Naive thymus-derived CD8-positive, alpha-beta T cell (primary cell): ENCODE results near the gene OPN1MW3. TPM values are rescaled to one million over a fixed set of nuclear protein-coding genes. Genes with fewer than 3 reads are reported as not detected.
"Not testable (repeated sequence)": the region's sequence is repeated elsewhere in the genome, so short reads cannot be mapped to it uniquely, and the experiment has no call there.

Experiments
- ATAC-seq, 2 donors: fragments of 150-1000 bp; cut with Tn5 transposase in 1 of 2; sonication (Bioruptor Pico), chemical (Tn5 transposase) in 1 of 2; 1 replicate in 1 of 2; 2 replicates in 1 of 2; pipeline ENCODE4 v1.10.0; 2021; ENCODE audit warnings: mild to moderate bottlenecking in 2 of 2, moderate library complexity in 2 of 2
- POLR2A ChIA-PET: fragments of 350-600 bp; sonication (Branson Sonifier 250); formaldehyde crosslinking; loops from one replicate; lab custom pipeline; 2021; ENCODE audit warnings: antibody characterized with exemption; lab: Charles Lee
- DNase-seq, 10 donors: peaks; one replicate each; pipeline versions ENCODE4 v3.0.0 to v3.0.0-alpha.2; 2020 to 2022
- H3K27ac Mint-ChIP-seq, 10 donors: one replicate each; pipeline ENCODE4 v1.8.0; 2020 to 2022; ENCODE audit warnings: mild to moderate bottlenecking in 10 of 10, mixed read lengths in 10 of 10, moderate library complexity in 4 of 10, inconsistent platforms in 1 of 10
- H3K27me3 Mint-ChIP-seq, 5 donors: one replicate each; pipeline ENCODE4 v1.8.0; 2021 to 2022; ENCODE audit warnings: mixed read lengths in 5 of 5
- H3K36me3 Mint-ChIP-seq, 3 donors: one replicate each; pipeline ENCODE4 v1.8.0; 2020 to 2022; ENCODE audit warnings: mixed read lengths in 3 of 3, mild to moderate bottlenecking in 2 of 3, inconsistent platforms in 1 of 3
- H3K4me1 Mint-ChIP-seq, 4 donors: one replicate each; pipeline ENCODE4 v1.8.0; 2021 to 2022; ENCODE audit warnings: mixed read lengths in 4 of 4
- H3K4me3 Mint-ChIP-seq, 10 donors: one replicate each; pipeline ENCODE4 v1.8.0; 2020 to 2022; ENCODE audit warnings: mild to moderate bottlenecking in 10 of 10, mixed read lengths in 10 of 10, moderate library complexity in 6 of 10, inconsistent platforms in 1 of 10
- H3K9me3 Mint-ChIP-seq, 9 donors: one replicate each; pipeline ENCODE4 v1.8.0; 2020 to 2022; ENCODE audit warnings: mixed read lengths in 9 of 9, mild to moderate bottlenecking in 3 of 9, inconsistent platforms in 1 of 9, moderate library complexity in 1 of 9
- polyA plus RNA-seq, 3 donors: library from polyadenylated mRNA; unstranded; fragments of 300-500 nt; fragmentation: Illumina TruSeq; gene quantifications; one replicate each; pipeline ENCODE4 v1.2.3, GENCODE V29; 2021
- total RNA-seq, 8 experiments: library from RNA in 2 of 8; stranded (reverse) in 2 of 8; gene quantifications; one replicate each; pipeline ENCODE4 v1.2.3 and lab custom pipeline; 2021 to 2026

Gene OPN1MW3
- total and polyA plus RNA-seq, 5 experiments from 2014 or later = not detected

- DNase-seq, H3K9me3 Mint-ChIP-seq, H3K4me1 Mint-ChIP-seq, ATAC-seq, H3K27me3 Mint-ChIP-seq, H3K27ac Mint-ChIP-seq, POLR2A ChIA-PET, H3K4me3 Mint-ChIP-seq, H3K36me3 Mint-ChIP-seq: not testable (repeated sequence)
These were observed 1.3 kb downstream of the OPN1MW3 start for GRCh38 chrX:154258711-154259110.

GRCh38 chrX:154263072-154263471, 5.7 kb downstream of the OPN1MW3 start:
- POLR2A ChIA-PET, H3K27ac Mint-ChIP-seq, H3K27me3 Mint-ChIP-seq, H3K9me3 Mint-ChIP-seq, H3K36me3 Mint-ChIP-seq, DNase-seq, ATAC-seq, H3K4me3 Mint-ChIP-seq, H3K4me1 Mint-ChIP-seq: not testable (repeated sequence)

- DNase-seq, H3K36me3 Mint-ChIP-seq, H3K27me3 Mint-ChIP-seq, ATAC-seq, H3K4me3 Mint-ChIP-seq, POLR2A ChIA-PET, H3K27ac Mint-ChIP-seq, H3K4me1 Mint-ChIP-seq, H3K9me3 Mint-ChIP-seq: not testable (repeated sequence)
These were observed 11.9 kb downstream of the OPN1MW3 start for GRCh38 chrX:154269245-154269644.

- POLR2A ChIA-PET, H3K4me3 Mint-ChIP-seq, H3K4me1 Mint-ChIP-seq, H3K27me3 Mint-ChIP-seq, H3K36me3 Mint-ChIP-seq, H3K9me3 Mint-ChIP-seq, DNase-seq, H3K27ac Mint-ChIP-seq: not testable (repeated sequence)
- ATAC-seq = peak; percentile 97 to 98
These were observed 27.3 kb downstream of the OPN1MW3 start for GRCh38 chrX:154284489-154285338.

- H3K27me3 Mint-ChIP-seq, H3K27ac Mint-ChIP-seq, DNase-seq, H3K4me3 Mint-ChIP-seq, H3K36me3 Mint-ChIP-seq, H3K4me1 Mint-ChIP-seq, ATAC-seq, H3K9me3 Mint-ChIP-seq, POLR2A ChIA-PET: not testable (repeated sequence)
These were observed 29.0 kb downstream of the OPN1MW3 start for GRCh38 chrX:154286406-154286805.

- H3K9me3 Mint-ChIP-seq = no peaks in the 10 kb centered on the region
- POLR2A ChIA-PET = no interaction called here
These were observed 37.6 kb downstream of the OPN1MW3 start, which contains the start of gene TEX28 for GRCh38 chrX:154294791-154295574. Gene TEX28 (minus strand): TSS chrX:154295124. CDS start chrX:154292117, 3,007 bp downstream.

GRCh38 chrX:154295664-154296310, 38.4 kb downstream of the OPN1MW3 start, which contains the start of gene TKTL1:
Gene TKTL1 (plus strand): TSS chrX:154295795. CDS start chrX:154295860, 65 bp downstream.
- H3K4me1 Mint-ChIP-seq = peaks cover 0 to 20% (median 0%) of the 10 kb centered on the region in 4 donors
- H3K9me3 Mint-ChIP-seq = no peaks in the 10 kb centered on the region
- H3K27me3 Mint-ChIP-seq = no peaks in the 10 kb centered on the region
- no peak within 1 kb of the TSS for H3K4me3 Mint-ChIP-seq
- POLR2A ChIA-PET = no interaction called here
- no peaks in the 10 kb centered on the region for H3K36me3 Mint-ChIP-seq
- ATAC-seq (no peak), DNase-seq (no peak)
- H3K27ac Mint-ChIP-seq = no peak within 1 kb of the TSS

More at GRCh38 chrX:154294791-154295574, 37.6 kb downstream of the OPN1MW3 start, which contains the start of gene TEX28:
- DNase-seq = no peak
- Mint-ChIP-seq H3K27me3 (no peaks in the 10 kb centered on the region), H3K36me3 (no peaks in the 10 kb centered on the region), H3K4me3 (no peak within 1 kb of the TSS), H3K4me1 (peaks cover 0 to 17% (median 0%) of the 10 kb centered on the region in 4 donors), H3K27ac (no peak within 1 kb of the TSS)
- ATAC-seq = no peak

GRCh38 chrX:154296731-154297130, 39.3 kb downstream of the OPN1MW3 start:
- POLR2A ChIA-PET = no interaction called here
- H3K27me3 Mint-ChIP-seq = no peaks in the 10 kb centered on the region
- H3K36me3 Mint-ChIP-seq = no peaks in the 10 kb centered on the region
- H3K27ac Mint-ChIP-seq = no peak overlapping the region
- no peak for ATAC-seq
- no peak for DNase-seq
- H3K4me3 Mint-ChIP-seq = no peak overlapping the region
- peaks cover 0 to 20% (median 0%) of the 10 kb centered on the region in 4 donors for H3K4me1 Mint-ChIP-seq
- H3K9me3 Mint-ChIP-seq = no peaks in the 10 kb centered on the region

- ATAC-seq (no peak), DNase-seq (no peak)
- H3K4me3 Mint-ChIP-seq = no peak overlapping the region
- POLR2A ChIA-PET = interaction anchor here (0.6 to 0.7 kb wide), 2 partner anchors 72 to 266 kb away, joined by 3 to 5 read pairs; no protein-coding TSS in a partner anchor
- no peak overlapping the region for H3K27ac Mint-ChIP-seq
- H3K4me1 Mint-ChIP-seq = peaks cover 0 to 20% (median 0%) of the 10 kb centered on the region in 4 donors
- H3K9me3 Mint-ChIP-seq = no peaks in the 10 kb centered on the region
- H3K36me3 Mint-ChIP-seq = no peaks in the 10 kb centered on the region
- no peaks in the 10 kb centered on the region for H3K27me3 Mint-ChIP-seq
These were observed 40.9 kb downstream of the OPN1MW3 start for GRCh38 chrX:154298312-154298711.

- DNase-seq (no peak), ATAC-seq (no peak)
- Mint-ChIP-seq H3K4me3 (no peak overlapping the region), H3K4me1 (peaks cover 0 to 34% (median 0%) of the 10 kb centered on the region in 4 donors), H3K9me3 (no peaks in the 10 kb centered on the region), H3K27me3 (no peaks in the 10 kb centered on the region), H3K27ac (no peak overlapping the region), H3K36me3 (no peaks in the 10 kb centered on the region)
- POLR2A ChIA-PET = no interaction called here
These were observed 43.4 kb downstream of the OPN1MW3 start for GRCh38 chrX:154300816-154301215.

- DNase-seq, POLR2A ChIA-PET, H3K36me3 Mint-ChIP-seq, ATAC-seq, H3K27ac Mint-ChIP-seq, H3K9me3 Mint-ChIP-seq, H3K27me3 Mint-ChIP-seq, H3K4me3 Mint-ChIP-seq: not testable (repeated sequence)
- peaks cover 5 to 42% (median 10%) of the 10 kb centered on the region in 4 donors for H3K4me1 Mint-ChIP-seq
These were observed 45.6 kb downstream of the OPN1MW3 start for GRCh38 chrX:154302998-154303397.

- Mint-ChIP-seq H3K4me1 (peaks cover 10 to 42% (median 14%) of the 10 kb centered on the region in 4 donors), H3K27ac (peak overlapping the region in 1 of 10 donors; percentile 83), H3K9me3 (no peaks in the 10 kb centered on the region), H3K36me3 (no peaks in the 10 kb centered on the region), H3K4me3 (no peak overlapping the region), H3K27me3 (no peaks in the 10 kb centered on the region)
- ATAC-seq = no peak
- no peak for DNase-seq
- POLR2A ChIA-PET = interaction anchor here (0.5 kb wide), 1 partner anchor 194 kb away, joined by 3 read pairs; no protein-coding TSS in a partner anchor
These were observed 46.1 kb downstream of the OPN1MW3 start for GRCh38 chrX:154303476-154303875.
